Measurements from ENCODE around the gene FAM78A.

DNA sequence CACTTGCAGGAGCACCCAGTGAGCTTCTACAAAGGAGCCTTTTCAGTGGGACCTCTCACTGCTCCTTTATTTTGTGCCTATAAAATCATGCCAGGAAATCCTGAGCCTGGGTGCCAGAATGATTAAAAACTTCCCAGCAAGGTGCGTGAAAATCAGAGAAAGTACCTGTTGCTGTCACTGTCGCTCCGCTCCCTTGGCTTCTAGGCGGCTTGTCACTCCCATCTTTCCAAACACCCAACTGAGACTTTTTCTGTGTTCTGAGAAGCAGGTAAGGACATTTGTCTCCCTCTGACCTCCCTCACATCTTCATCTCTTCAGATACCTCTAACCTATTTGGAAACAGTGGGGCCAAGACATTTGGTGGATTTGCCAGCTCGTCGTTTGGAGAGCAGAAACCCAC lies 53.9 kb downstream of the FAM78A start:
- TF ChIP-seq, protein P1, sequence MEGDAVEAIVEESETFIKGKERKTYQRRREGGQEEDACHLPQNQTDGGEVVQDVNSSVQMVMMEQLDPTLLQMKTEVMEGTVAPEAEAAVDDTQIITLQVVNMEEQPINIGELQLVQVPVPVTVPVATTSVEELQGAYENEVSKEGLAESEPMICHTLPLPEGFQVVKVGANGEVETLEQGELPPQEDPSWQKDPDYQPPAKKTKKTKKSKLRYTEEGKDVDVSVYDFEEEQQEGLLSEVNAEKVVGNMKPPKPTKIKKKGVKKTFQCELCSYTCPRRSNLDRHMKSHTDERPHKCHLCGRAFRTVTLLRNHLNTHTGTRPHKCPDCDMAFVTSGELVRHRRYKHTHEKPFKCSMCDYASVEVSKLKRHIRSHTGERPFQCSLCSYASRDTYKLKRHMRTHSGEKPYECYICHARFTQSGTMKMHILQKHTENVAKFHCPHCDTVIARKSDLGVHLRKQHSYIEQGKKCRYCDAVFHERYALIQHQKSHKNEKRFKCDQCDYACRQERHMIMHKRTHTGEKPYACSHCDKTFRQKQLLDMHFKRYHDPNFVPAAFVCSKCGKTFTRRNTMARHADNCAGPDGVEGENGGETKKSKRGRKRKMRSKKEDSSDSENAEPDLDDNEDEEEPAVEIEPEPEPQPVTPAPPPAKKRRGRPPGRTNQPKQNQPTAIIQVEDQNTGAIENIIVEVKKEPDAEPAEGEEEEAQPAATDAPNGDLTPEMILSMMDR (IDR thresholded peaks at IDR 0.05): no peak
- no peak for TF ChIP-seq EZH2 (IDR thresholded peaks at IDR 0.05; ENCODE audit: borderline replicate concordance, insufficient read depth, low read depth, low read length, poor library complexity, severe bottlenecking)

Measured in B cell (primary cell).